Endodermal cell (in vitro differentiated cells): ENCODE results near the gene EFNB1. TPM values are rescaled to one million over a fixed set of nuclear protein-coding genes. Genes with fewer than 3 reads are reported as not detected.

ENCODE experiments used
- DNase-seq: peaks from one replicate; pipeline ENCODE4 v3.0.0-alpha.2; 2017
- H3K27ac ChIP-seq: 2 replicates; pipeline ENCODE4 v1.5.1; 2013; ENCODE audit warnings: mild to moderate bottlenecking, low read depth, low read length, moderate library complexity
- H3K27me3 ChIP-seq: 2 replicates; pipeline ENCODE4 v1.6.1; 2013; ENCODE audit warnings: mild to moderate bottlenecking, low read length, moderate library complexity; ENCODE audit not compliant: insufficient read depth, control insufficient read depth, poor library complexity, severe bottlenecking
- H3K36me3 ChIP-seq: 2 replicates; pipeline ENCODE4 v1.7.0; 2013; ENCODE audit warnings: mild to moderate bottlenecking, low read length, moderate library complexity; ENCODE audit not compliant: control insufficient read depth, insufficient read depth
- H3K4me1 ChIP-seq: one replicate; pipeline ENCODE4 v1.7.0; 2013; ENCODE audit warnings: low read length; ENCODE audit not compliant: control insufficient read depth, insufficient read depth
- H3K4me3 ChIP-seq: 2 replicates; pipeline ENCODE4 v1.5.1; 2013; ENCODE audit warnings: mild to moderate bottlenecking, low read length, moderate library complexity
- H3K9ac ChIP-seq: 2 replicates; pipeline ENCODE4 v1.6.1; 2013; ENCODE audit warnings: mild to moderate bottlenecking, low read length, moderate library complexity; ENCODE audit not compliant: poor library complexity, severe bottlenecking; ENCODE audit errors: extremely low read depth
- H3K9me3 ChIP-seq: 2 replicates; pipeline ENCODE4 v1.6.1; 2013; ENCODE audit warnings: mild to moderate bottlenecking, low read length, moderate library complexity; ENCODE audit not compliant: control insufficient read depth
- H3K27ac Mint-ChIP-seq: 2 replicates; pipeline ENCODE4 v1.8.0; 2020; ENCODE audit warnings: mixed read lengths
- H3K27me3 Mint-ChIP-seq: 2 replicates; pipeline ENCODE4 v1.8.0; 2021; ENCODE audit warnings: mild to moderate bottlenecking, mixed read lengths; ENCODE audit not compliant: insufficient read depth
- H3K36me3 Mint-ChIP-seq: 2 replicates; pipeline ENCODE4 v1.8.0; 2020; ENCODE audit warnings: low read depth, mixed read lengths
- H3K4me1 Mint-ChIP-seq: 2 replicates; pipeline ENCODE4 v1.8.0; 2020; ENCODE audit warnings: mixed read lengths
- H3K4me3 Mint-ChIP-seq: 2 replicates; pipeline ENCODE4 v1.8.0; 2020; ENCODE audit warnings: mild to moderate bottlenecking, moderate library complexity, mixed read lengths
- H3K9me3 Mint-ChIP-seq: 2 replicates; pipeline ENCODE4 v1.8.0; 2020; ENCODE audit warnings: mild to moderate bottlenecking, mixed read lengths
- CTCF ChIP-seq: fragments of 200-600 bp; sonication (generic); conservative IDR thresholded peaks from 2 replicates; pipeline ENCODE4 v1.5.0; 2021; ENCODE audit warnings: antibody characterized with exemption, mild to moderate bottlenecking
- WGBS, 2 experiments: methylation state at CpG; one replicate each; pipeline versions ENCODE4 v1.1.5 to v1.1.7; 2013; ENCODE audit warnings: missing lambda C conversion rate in 2 of 2, mixed read lengths in 1 of 2; ENCODE audit not compliant: insufficient coverage in 1 of 2, insufficient read length in 1 of 2; 5-methylcytosine and 5-hydroxymethylcytosine counted together
- total RNA-seq, 2 donors: library from RNA; stranded (reverse); fragmentation: NEBNext Ultra II Directional in 1 of 2; extraction: Animal tissue kit (Norgen Biotek cat#: 25700) in 1 of 2; gene quantifications; 2 replicates in 1 of 2; 3 replicates in 1 of 2; pipeline ENCODE4 v1.2.1, GENCODE V29; 2021

The EFNB1 gene
- total RNA-seq, 2 donors from 2014 or later: 11.1 to 13.6 TPM

- Histone ChIP-seq H3K9ac (no peak overlapping the region), H3K27me3 (no peaks in the 10 kb centered on the region), H3K36me3 (no peaks in the 10 kb centered on the region), H3K9me3 (no peaks in the 10 kb centered on the region), H3K4me3 (no peak overlapping the region), H3K4me1 (no peaks in the 10 kb centered on the region), H3K27ac (no peak overlapping the region)
- H3K27me3 Mint-ChIP-seq: peaks cover 1% of the 10 kb centered on the region
- WGBS, 2 experiments: 34 to 65% methylated on average over 3 to 6 of the region's 6 CpGs
- peak; percentile 64 for TF ChIP-seq CTCF
- DNase-seq: peak; percentile 68
- peaks cover 46% of the 10 kb centered on the region for H3K9me3 Mint-ChIP-seq
- no peak overlapping the region for H3K27ac Mint-ChIP-seq
- no peaks in the 10 kb centered on the region for H3K4me1 Mint-ChIP-seq
- H3K36me3 Mint-ChIP-seq: no peaks in the 10 kb centered on the region
- H3K4me3 Mint-ChIP-seq: no peak overlapping the region
These were observed 20.0 kb upstream of the EFNB1 start for GRCh38 chrX:68808686-68809357.

- H3K36me3 Mint-ChIP-seq: no peaks in the 10 kb centered on the region
- no peaks in the 10 kb centered on the region for H3K4me1 Mint-ChIP-seq
- WGBS, 2 experiments: 90 to 92% methylated on average over 2 to 6 of the region's 6 CpGs
- Histone ChIP-seq H3K27me3 (no peaks in the 10 kb centered on the region), H3K27ac (no peak overlapping the region), H3K9me3 (no peaks in the 10 kb centered on the region), H3K4me1 (no peaks in the 10 kb centered on the region), H3K9ac (no peak overlapping the region), H3K36me3 (no peaks in the 10 kb centered on the region), H3K4me3 (no peak overlapping the region)
- TF ChIP-seq CTCF: no peak
- H3K9me3 Mint-ChIP-seq: peaks cover 62% of the 10 kb centered on the region
- H3K27me3 Mint-ChIP-seq: peaks cover 25% of the 10 kb centered on the region
- DNase-seq: no peak
- H3K27ac Mint-ChIP-seq: no peak overlapping the region
- H3K4me3 Mint-ChIP-seq: no peak overlapping the region
These were observed 8.2 kb upstream of the EFNB1 start for GRCh38 chrX:68820476-68821110.

GRCh38 chrX:68821616-68822015 is 7.2 kb upstream of the EFNB1 start:
- Histone ChIP-seq H3K9ac (no peak overlapping the region), H3K4me3 (no peak overlapping the region), H3K27ac (no peak overlapping the region), H3K27me3 (no peaks in the 10 kb centered on the region), H3K9me3 (no peaks in the 10 kb centered on the region), H3K36me3 (no peaks in the 10 kb centered on the region), H3K4me1 (no peaks in the 10 kb centered on the region)
- 84% methylated on average over 3 of the region's 3 CpGs; no CpG with 5 or more reads in 1 of the 2 experiments for WGBS, 2 experiments
- peaks cover 55% of the 10 kb centered on the region for H3K9me3 Mint-ChIP-seq
- H3K27me3 Mint-ChIP-seq: peaks cover 31% of the 10 kb centered on the region
- H3K27ac Mint-ChIP-seq: no peak overlapping the region
- no peak overlapping the region for H3K4me3 Mint-ChIP-seq
- DNase-seq: no peak
- no peak for TF ChIP-seq CTCF
- no peaks in the 10 kb centered on the region for H3K4me1 Mint-ChIP-seq
- no peaks in the 10 kb centered on the region for H3K36me3 Mint-ChIP-seq
